HG02642 (cell line): ENCODE measurements around the gene SCNN1B.
"Not testable (repeated sequence)": the region's sequence is repeated elsewhere in the genome, so short reads cannot be mapped to it uniquely, and the experiment has no call there.

ENCODE experiments used
- ATAC-seq: cut with Tn5 transposase; IDR thresholded peaks from one replicate; pipeline ENCODE4 v1.9.1; 2021; ENCODE audit warnings: mild to moderate bottlenecking; ENCODE audit not compliant: unreplicated experiment, poor library complexity

The SCNN1B gene

GRCh38 chr16:23398987-23399805 lies 97.1 kb downstream of the SCNN1B start:
- ATAC-seq = no peak

GRCh38 chr16:23400447-23400846 lies 98.3 kb downstream of the SCNN1B start:
- ATAC-seq = not testable (repeated sequence)

- ATAC-seq = no peak
Observed at GRCh38 chr16:23401139-23401538, 99.0 kb downstream of the SCNN1B start.

- no peak for ATAC-seq
Observed at GRCh38 chr16:23402100-23402499, 100.0 kb downstream of the SCNN1B start.

- no peak for ATAC-seq
Observed at GRCh38 chr16:23403547-23403946, 101.4 kb downstream of the SCNN1B start.

- ATAC-seq = no peak
Observed at GRCh38 chr16:23406024-23406423, 103.9 kb downstream of the SCNN1B start.

- ATAC-seq = no peak
Observed at GRCh38 chr16:23406546-23407240, 104.6 kb downstream of the SCNN1B start.

GRCh38 chr16:23407436-23408127 lies 105.5 kb downstream of the SCNN1B start:
- no peak for ATAC-seq

- no peak for ATAC-seq
Observed at GRCh38 chr16:23408242-23408822, 106.2 kb downstream of the SCNN1B start.

GRCh38 chr16:23408823-23409298 lies 106.8 kb downstream of the SCNN1B start:
- no peak for ATAC-seq

GRCh38 chr16:23409522-23409921 lies 107.4 kb downstream of the SCNN1B start:
- no peak for ATAC-seq

- no peak for ATAC-seq
Observed at GRCh38 chr16:23410176-23410575, 108.1 kb downstream of the SCNN1B start.

GRCh38 chr16:23414731-23415130 lies 112.6 kb downstream of the SCNN1B start:
- no peak for ATAC-seq

GRCh38 chr16:23416816-23417215 lies 114.7 kb downstream of the SCNN1B start:
- ATAC-seq = no peak

GRCh38 chr16:23420011-23420410 lies 117.9 kb downstream of the SCNN1B start:
- ATAC-seq = no peak

GRCh38 chr16:23423496-23424049 lies 121.5 kb downstream of the SCNN1B start:
- ATAC-seq = no peak

- no peak for ATAC-seq
Observed at GRCh38 chr16:23424292-23424958, 122.3 kb downstream of the SCNN1B start.

GRCh38 chr16:23428351-23428750 lies 126.2 kb downstream of the SCNN1B start:
- ATAC-seq = no peak
